HepG2 (cell line): ENCODE results near the gene CPEB3. TPM values are rescaled to one million over a fixed set of nuclear protein-coding genes. Genes with fewer than 3 reads are reported as not detected.

Source experiments
- AKNA ChIP-seq: sonication (generic); formaldehyde crosslinking; IDR thresholded peaks from 2 replicates; pipeline ENCODE4 v1.4.0; 2020; ENCODE audit warnings: missing genetic modification reagents, borderline replicate concordance
- ETS1 ChIP-seq: sonication (generic); formaldehyde crosslinking; IDR thresholded peaks from 2 replicates; pipeline ENCODE4 v1.4.0; 2020; ENCODE audit warnings: missing genetic modification reagents
- KDM3A ChIP-seq: IDR thresholded peaks from 2 replicates; pipeline ENCODE4 v1.6.1; 2018; ENCODE audit warnings: low read depth, missing compliant biosample characterization
- MLLT10 ChIP-seq: sonication (generic); formaldehyde crosslinking; IDR thresholded peaks from 2 replicates; pipeline ENCODE4 v1.4.0; 2020; ENCODE audit warnings: missing genetic modification reagents
- PRDM4 ChIP-seq: sonication (generic); formaldehyde crosslinking; IDR thresholded peaks from 2 replicates; pipeline ENCODE4 v1.9.0; 2021; ENCODE audit warnings: missing genetic modification reagents, borderline replicate concordance
- SNAPC5 ChIP-seq: sonication (generic); formaldehyde crosslinking; IDR thresholded peaks from 2 replicates; pipeline ENCODE4 v1.8.1; 2023; ENCODE audit warnings: mild to moderate bottlenecking, missing genetic modification reagents, borderline replicate concordance
- TFAP4 ChIP-seq: sonication (generic); IDR thresholded peaks from 2 replicates; pipeline ENCODE4 v1.6.1; 2016; ENCODE audit warnings: low read depth, borderline replicate concordance
- THAP11 ChIP-seq: IDR thresholded peaks from 2 replicates; pipeline ENCODE4 v1.6.1; 2016; ENCODE audit warnings: missing biosample characterization, missing genetic modification reagents
- ZBTB7B ChIP-seq: sonication (generic); formaldehyde crosslinking; IDR thresholded peaks from 2 replicates; pipeline ENCODE4 v1.4.0; 2020; ENCODE audit warnings: missing genetic modification reagents
- ZNF160 ChIP-seq: sonication (generic); formaldehyde crosslinking; IDR thresholded peaks from 2 replicates; pipeline ENCODE4 v1.8.0; 2022; ENCODE audit warnings: mild to moderate bottlenecking, inconsistent platforms, missing genetic modification reagents
- ZNF282 ChIP-seq: fragments of 450-650 bp; IDR thresholded peaks from 2 replicates; pipeline ENCODE4 v1.6.1; 2018; ENCODE audit not compliant: partially characterized antibody
- ZNF607 ChIP-seq: sonication (generic); formaldehyde crosslinking; IDR thresholded peaks from 2 replicates; pipeline ENCODE4 v1.5.1; 2020; ENCODE audit warnings: missing genetic modification reagents, mild to moderate bottlenecking, borderline replicate concordance
- ZNF616 ChIP-seq: sonication (generic); formaldehyde crosslinking; IDR thresholded peaks from 2 replicates; pipeline ENCODE4 v1.5.0; 2020; ENCODE audit warnings: low read depth, mild to moderate bottlenecking, missing genetic modification reagents
- ZNF678 ChIP-seq: sonication (generic); formaldehyde crosslinking; IDR thresholded peaks from 2 replicates; pipeline ENCODE4 v1.4.0; 2020; ENCODE audit warnings: mild to moderate bottlenecking, missing genetic modification reagents
- ZNF724P ChIP-seq: sonication (generic); formaldehyde crosslinking; IDR thresholded peaks from 2 replicates; pipeline ENCODE4 v1.8.0; 2022; ENCODE audit warnings: missing genetic modification reagents, borderline replicate concordance
- ZNF75D ChIP-seq: sonication (generic); formaldehyde crosslinking; IDR thresholded peaks from 2 replicates; pipeline ENCODE4 v1.8.1; 2023; ENCODE audit warnings: missing genetic modification reagents, mild to moderate bottlenecking, borderline replicate concordance
- ZNF766 ChIP-seq: sonication (generic); formaldehyde crosslinking; IDR thresholded peaks from 2 replicates; pipeline ENCODE4 v1.5.0; 2020; ENCODE audit warnings: missing genetic modification reagents, borderline replicate concordance
- ZNF768 ChIP-seq: sonication (generic); formaldehyde crosslinking; IDR thresholded peaks from 2 replicates; pipeline ENCODE4 v1.4.0; 2020; ENCODE audit warnings: missing genetic modification reagents
- ZSCAN12 ChIP-seq: sonication (generic); formaldehyde crosslinking; IDR thresholded peaks from 2 replicates; pipeline ENCODE4 v1.9.0; 2021; ENCODE audit warnings: mild to moderate bottlenecking, missing genetic modification reagents
- polyA plus RNA-seq, 8 experiments: library from polyadenylated mRNA; depleted of rRNA in 3 of 8; stranded (reverse) in 7 of 8; unstranded in 1 of 8; fragments of >200 nt; fragmentation: Illumina TruSeq in 4 of 8; extraction: Trizol in 4 of 8; gene quantifications; 2 replicates each; pipeline versions ENCODE4 v1.2.1 to v1.2.3, GENCODE V29; 2011 to 2016; ENCODE audit warnings: low read depth in 4 of 8, missing spikeins in 1 of 8, mixed read lengths in 1 of 8; ENCODE audit not compliant: insufficient read depth in 1 of 8
- total RNA-seq, 5 experiments: library from RNA; depleted of rRNA; stranded (reverse); fragments of >200 nt; fragmentation: Illumina TruSeq; extraction: Trizol; gene quantifications; 2 replicates each; pipeline ENCODE4 v1.2.3, GENCODE V29; 2016; ENCODE audit warnings: low read depth in 1 of 5

Gene CPEB3
- total and polyA plus RNA-seq, 2 of the 13 experiments (the other 11 are each of a cell fraction or from before 2014, with no cell fraction given) = 0.66 to 0.70 TPM

- TF ChIP-seq PRDM4 (no peak), ZNF616 (CRISPR knock-in tag) (no peak), TFAP4 (peak; percentile 51; the same call in 1 of the 2 replicates), ZNF678 (CRISPR knock-in tag) (peak; percentile 88), ZNF766 (peak; percentile 22; the same call in 1 of the 2 replicates), ZNF160 (CRISPR knock-in tag) (peak; percentile 84), ZBTB7B (CRISPR knock-in tag) (peak; percentile 64; the same call in 1 of the 2 replicates), ZNF607 (CRISPR knock-in tag) (peak; percentile 89), AKNA (CRISPR knock-in tag) (no peak), ZNF282 (no peak), ZSCAN12 (CRISPR knock-in tag) (no peak), MLLT10 (CRISPR knock-in tag) (no peak), ZNF768 (CRISPR knock-in tag) (peak; percentile 77), KDM3A (CRISPR knock-in tag) (peak; percentile 48; the same call in 1 of the 2 replicates), SNAPC5 (CRISPR knock-in tag) (peak; percentile 89; the same call in 1 of the 2 replicates), ZNF724P (CRISPR knock-in tag) (peak; percentile 89; the same call in 1 of the 2 replicates), ZNF75D (CRISPR knock-in tag) (peak; percentile 58; the same call in 1 of the 2 replicates), THAP11 (CRISPR knock-in tag) (peak; percentile 99), ETS1 (CRISPR knock-in tag) (no peak)
These were observed at the start of gene CPEB3, which contains the start of gene MARCHF5 (continued) for GRCh38 chr10:92290837-92291615.
